OCI-LY3 (cell line): ENCODE measurements around the gene DPYD.

Source experiments
- CTCF ChIP-seq: fragments of 200-600, 300-600 bp; sonication (generic); IDR thresholded peaks from 2 replicates; pipeline ENCODE4 v1.5.1; 2014; ENCODE audit warnings: antibody characterized with exemption, low read length, low read depth
- EZH2phosphoT487 ChIP-seq: fragments of 200-600 bp; shearing (Covaris generic); IDR thresholded peaks from 2 replicates; pipeline ENCODE4 v1.6.1; 2018; ENCODE audit warnings: antibody characterized with exemption, mixed run types, low read depth

DNA sequence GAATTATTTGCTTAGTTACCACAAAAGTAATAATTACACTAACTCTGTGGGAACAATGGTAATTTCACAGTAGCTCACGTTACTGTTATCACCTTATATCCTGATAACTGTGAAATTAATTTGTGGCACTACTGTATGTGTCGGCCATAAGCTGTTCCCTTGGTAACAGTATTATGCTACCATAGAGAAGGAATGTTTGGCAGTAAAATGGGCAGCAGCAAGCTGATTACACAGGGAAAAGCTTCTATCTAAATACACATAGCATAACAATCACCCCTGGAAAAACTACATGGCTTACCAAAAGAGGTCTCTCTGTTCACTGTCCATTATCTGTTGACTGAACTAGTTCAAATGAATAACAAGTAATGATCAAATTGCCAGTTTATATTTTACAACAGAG lies 124.1 kb downstream of the DPYD start:
- TF ChIP-seq CTCF (no peak), EZH2phosphoT487 (no peak)
